GM19468 (cell line): ENCODE results near the gene PTH1R.

Experiments
- ATAC-seq: cut with Tn5 transposase; IDR thresholded peaks from one replicate; pipeline ENCODE4 v1.9.1; 2021; ENCODE audit warnings: mild to moderate bottlenecking, moderate library complexity, moderate number of reproducible peaks; ENCODE audit not compliant: unreplicated experiment; ENCODE audit errors: extremely low read depth

PTH1R gene

GRCh38 chr3:46862369-46863025, 15.0 kb upstream of the PTH1R start:
- no peak for ATAC-seq

- ATAC-seq = no peak
These were observed 14.2 kb upstream of the PTH1R start, which contains the start of gene MYL3 for GRCh38 chr3:46863261-46863782. MYL3 (minus strand) TSS chr3:46863444; CDS start chr3:46863390, 54 bp downstream.

- ATAC-seq = no peak
These were observed 13.2 kb upstream of the PTH1R start for GRCh38 chr3:46864061-46864881.

GRCh38 chr3:46865031-46865507, 12.5 kb upstream of the PTH1R start:
- ATAC-seq = no peak

- no peak for ATAC-seq
These were observed 12.0 kb upstream of the PTH1R start for GRCh38 chr3:46865546-46865945.

- ATAC-seq = no peak
These were observed 11.4 kb upstream of the PTH1R start for GRCh38 chr3:46866032-46866595.

- ATAC-seq = no peak
These were observed 10.6 kb upstream of the PTH1R start for GRCh38 chr3:46866720-46867549.

- ATAC-seq = no peak
These were observed 10.0 kb upstream of the PTH1R start for GRCh38 chr3:46867550-46867898.

GRCh38 chr3:46868287-46868686, 9.2 kb upstream of the PTH1R start:
- ATAC-seq = no peak

- no peak for ATAC-seq
These were observed 8.6 kb upstream of the PTH1R start for GRCh38 chr3:46868948-46869347.

- no peak for ATAC-seq
These were observed 8.1 kb upstream of the PTH1R start for GRCh38 chr3:46869440-46869839.

- ATAC-seq = no peak
These were observed 6.9 kb upstream of the PTH1R start for GRCh38 chr3:46870651-46871050.

- no peak for ATAC-seq
These were observed 6.3 kb upstream of the PTH1R start for GRCh38 chr3:46871222-46871621.

- ATAC-seq = no peak
These were observed 4.0 kb upstream of the PTH1R start for GRCh38 chr3:46873521-46873920.

GRCh38 chr3:46874430-46874829, 3.1 kb upstream of the PTH1R start:
- ATAC-seq = no peak

- ATAC-seq = no peak
These were observed 2.0 kb upstream of the PTH1R start for GRCh38 chr3:46875560-46875959.

GRCh38 chr3:46876313-46877300, 914 bp upstream of the PTH1R start:
- ATAC-seq = no peak

GRCh38 chr3:46878781-46879436, 1.4 kb downstream of the PTH1R start:
- ATAC-seq = no peak
